ENCODE data around the gene ERG28.

ERG28 gene

DNA sequence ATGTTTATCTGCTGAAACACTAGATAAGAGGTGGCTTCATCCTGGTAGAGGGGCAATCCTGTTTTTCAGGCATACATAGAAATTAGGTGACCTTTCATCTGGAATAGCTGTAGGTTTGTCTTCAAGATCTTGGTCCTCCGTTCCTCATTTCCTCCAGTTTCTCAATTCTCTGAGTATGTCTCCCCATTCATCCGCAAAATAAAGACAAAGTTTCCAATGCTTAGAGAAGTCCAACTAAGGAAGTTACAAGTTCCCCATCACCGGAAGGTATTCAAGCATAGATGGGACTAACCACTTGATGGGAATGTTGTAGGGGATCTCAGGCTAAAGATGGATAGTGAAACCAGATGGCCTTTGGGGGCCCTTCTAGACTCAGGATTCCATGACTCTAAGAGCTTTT lies 34.3 kb downstream of the ERG28 start:
- TF ChIP-seq YY1 (IDR thresholded peaks at IDR 0.05; ENCODE audit: insufficient read depth, insufficient read length), result no peak
- TF ChIP-seq ZNF274 (IDR thresholded peaks at IDR 0.05; ENCODE audit: low read depth, low read length), result no peak
- no peak for TF ChIP-seq SUZ12 (IDR thresholded peaks at IDR 0.05; ENCODE audit: extremely low read depth, insufficient read depth, insufficient read length)
- peaks cover 4% of the 10 kb centered on the region for H3K4me1 ChIP-seq (ENCODE audit: insufficient read depth, insufficient read length)

DNA sequence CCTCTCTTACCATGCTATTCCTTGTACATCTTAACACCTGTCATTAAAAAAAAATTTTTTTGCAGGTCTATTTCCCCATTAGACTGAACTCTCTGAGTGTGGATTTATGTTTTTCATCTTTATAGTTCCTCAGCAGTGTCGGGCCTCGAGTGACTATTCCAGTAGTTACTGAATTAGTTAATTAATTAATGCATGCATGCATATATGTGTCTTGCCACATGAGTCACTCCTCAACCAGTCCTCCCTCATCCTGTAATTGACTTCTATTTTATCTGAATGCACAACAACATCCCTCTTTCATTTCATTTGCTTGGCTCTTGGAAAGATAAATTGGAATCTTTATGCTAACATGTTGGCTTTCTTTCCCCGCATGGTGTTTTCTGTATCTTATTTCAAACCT lies 35.6 kb downstream of the ERG28 start:
- TF ChIP-seq ZNF274 (IDR thresholded peaks at IDR 0.05; ENCODE audit: low read depth, low read length), result no peak
- TF ChIP-seq YY1 (IDR thresholded peaks at IDR 0.05; ENCODE audit: insufficient read depth, insufficient read length), result no peak
- no peak for TF ChIP-seq SUZ12 (IDR thresholded peaks at IDR 0.05; ENCODE audit: extremely low read depth, insufficient read depth, insufficient read length)
- no peak for DNase-seq (ENCODE audit: low read depth, low spot score)
- Histone ChIP-seq H3K4me3 (ENCODE audit: insufficient read length, low read depth) (no peak overlapping the region), H3K27me3 (ENCODE audit: insufficient read depth, insufficient read length) (no peaks in the 10 kb centered on the region), H3K9me3 (ENCODE audit: insufficient read depth, low read length) (no peaks in the 10 kb centered on the region), H3K9ac (ENCODE audit: insufficient read length, low read depth) (no peak overlapping the region), H3K4me1 (ENCODE audit: insufficient read depth, insufficient read length) (peaks cover 2% of the 10 kb centered on the region), H3K36me3 (ENCODE audit: insufficient read depth, insufficient read length, low read length) (no peaks in the 10 kb centered on the region)

More for the DNA sequence above, 34.3 kb downstream of the ERG28 start:
- no peak overlapping the region for H3K4me3 ChIP-seq (ENCODE audit: insufficient read length, low read depth)
- no peaks in the 10 kb centered on the region for H3K27me3 ChIP-seq (ENCODE audit: insufficient read depth, insufficient read length)
- H3K9ac ChIP-seq (ENCODE audit: insufficient read length, low read depth), result no peak overlapping the region
- H3K36me3 ChIP-seq (ENCODE audit: insufficient read depth, insufficient read length, low read length), result no peaks in the 10 kb centered on the region
- no peak for DNase-seq (ENCODE audit: low read depth, low spot score)
- no peaks in the 10 kb centered on the region for H3K9me3 ChIP-seq (ENCODE audit: insufficient read depth, low read length)

DNA sequence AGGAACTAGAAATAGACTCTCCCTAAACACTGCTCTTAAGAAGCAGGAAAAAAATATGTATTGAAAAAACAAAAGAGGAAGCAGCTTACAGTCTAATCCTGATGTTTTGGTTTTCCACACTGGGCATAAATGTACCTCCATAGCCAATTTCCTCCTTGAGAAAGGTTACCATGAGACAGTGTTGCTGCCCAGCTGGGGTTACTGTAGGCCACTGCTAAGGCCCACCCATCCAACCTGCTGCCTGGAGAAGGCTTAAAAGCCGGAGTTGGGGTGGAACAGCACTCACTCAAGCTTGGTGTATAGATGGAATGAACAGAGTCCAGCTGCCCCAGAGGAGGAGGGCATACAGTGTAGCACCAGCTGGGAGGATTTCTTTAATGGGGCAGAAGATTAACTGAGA lies 41.1 kb downstream of the ERG28 start:
- no peak overlapping the region for H3K4me3 ChIP-seq (ENCODE audit: insufficient read length, low read depth)
- H3K36me3 ChIP-seq (ENCODE audit: insufficient read depth, insufficient read length, low read length), result no peaks in the 10 kb centered on the region
- DNase-seq (ENCODE audit: low read depth, low spot score), result no peak
- H3K9ac ChIP-seq (ENCODE audit: insufficient read length, low read depth), result no peak overlapping the region
- no peaks in the 10 kb centered on the region for H3K9me3 ChIP-seq (ENCODE audit: insufficient read depth, low read length)
- TF ChIP-seq ZNF274 (IDR thresholded peaks at IDR 0.05; ENCODE audit: low read depth, low read length) (no peak), SUZ12 (IDR thresholded peaks at IDR 0.05; ENCODE audit: extremely low read depth, insufficient read depth, insufficient read length) (no peak), YY1 (IDR thresholded peaks at IDR 0.05; ENCODE audit: insufficient read depth, insufficient read length) (no peak)
- no peaks in the 10 kb centered on the region for H3K27me3 ChIP-seq (ENCODE audit: insufficient read depth, insufficient read length)
- H3K4me1 ChIP-seq (ENCODE audit: insufficient read depth, insufficient read length), result no peaks in the 10 kb centered on the region

DNA sequence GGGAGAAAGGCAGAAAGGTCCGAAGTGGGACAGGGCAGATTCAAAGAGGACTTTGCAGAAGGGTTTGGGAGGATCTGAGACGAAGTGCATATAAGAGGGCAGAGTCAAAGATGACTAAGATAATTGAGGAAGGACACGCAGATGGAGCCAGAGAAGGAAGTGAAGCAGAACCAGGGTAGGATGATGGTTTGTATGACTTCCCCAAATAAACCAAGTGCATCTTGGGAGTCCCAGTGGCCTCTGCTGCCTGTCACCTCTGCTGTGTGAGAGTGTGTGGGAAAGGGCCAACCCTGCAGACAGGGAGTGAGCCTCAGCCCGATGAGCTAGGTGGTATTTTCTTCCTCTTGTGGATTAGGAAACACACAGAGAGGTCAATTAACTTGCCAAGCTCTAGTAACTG lies 45.5 kb downstream of the ERG28 start:
- no peaks in the 10 kb centered on the region for H3K27me3 ChIP-seq (ENCODE audit: insufficient read depth, insufficient read length)
- H3K36me3 ChIP-seq (ENCODE audit: insufficient read depth, insufficient read length, low read length), result no peaks in the 10 kb centered on the region
- H3K4me3 ChIP-seq (ENCODE audit: insufficient read length, low read depth), result no peak overlapping the region
- no peak overlapping the region for H3K9ac ChIP-seq (ENCODE audit: insufficient read length, low read depth)
- no peaks in the 10 kb centered on the region for H3K4me1 ChIP-seq (ENCODE audit: insufficient read depth, insufficient read length)
- H3K9me3 ChIP-seq (ENCODE audit: insufficient read depth, low read length), result no peaks in the 10 kb centered on the region
- TF ChIP-seq ZNF274 (IDR thresholded peaks at IDR 0.05; ENCODE audit: low read depth, low read length), result no peak
- no peak for TF ChIP-seq SUZ12 (IDR thresholded peaks at IDR 0.05; ENCODE audit: extremely low read depth, insufficient read depth, insufficient read length)
- TF ChIP-seq YY1 (IDR thresholded peaks at IDR 0.05; ENCODE audit: insufficient read depth, insufficient read length), result no peak
- DNase-seq (ENCODE audit: low read depth, low spot score), result no peak

DNA sequence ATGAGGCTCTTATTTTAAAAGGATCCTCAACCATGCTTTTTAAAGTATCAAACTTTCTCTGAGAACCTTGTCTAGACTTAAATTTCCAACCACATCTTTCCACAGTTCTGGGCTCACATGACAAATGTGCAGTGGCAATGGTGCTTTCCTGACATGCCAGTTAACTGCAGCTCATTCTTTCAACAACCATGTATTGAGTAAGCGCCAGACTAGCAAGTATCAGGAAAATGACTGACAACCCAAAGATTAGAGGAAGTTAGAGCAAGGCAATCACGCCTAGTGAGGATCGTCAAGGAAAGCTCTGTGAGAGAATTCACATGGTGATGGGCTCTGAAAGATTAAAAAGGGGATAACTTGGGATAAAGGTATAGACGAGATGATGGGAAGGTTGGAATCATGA lies 46.5 kb downstream of the ERG28 start:
- no peak overlapping the region for H3K9ac ChIP-seq (ENCODE audit: insufficient read length, low read depth)
- no peaks in the 10 kb centered on the region for H3K27me3 ChIP-seq (ENCODE audit: insufficient read depth, insufficient read length)
- no peak for DNase-seq (ENCODE audit: low read depth, low spot score)
- H3K4me3 ChIP-seq (ENCODE audit: insufficient read length, low read depth), result no peak overlapping the region
- H3K9me3 ChIP-seq (ENCODE audit: insufficient read depth, low read length), result no peaks in the 10 kb centered on the region
- H3K36me3 ChIP-seq (ENCODE audit: insufficient read depth, insufficient read length, low read length), result no peaks in the 10 kb centered on the region
- TF ChIP-seq ZNF274 (IDR thresholded peaks at IDR 0.05; ENCODE audit: low read depth, low read length) (no peak), SUZ12 (IDR thresholded peaks at IDR 0.05; ENCODE audit: extremely low read depth, insufficient read depth, insufficient read length) (no peak), YY1 (IDR thresholded peaks at IDR 0.05; ENCODE audit: insufficient read depth, insufficient read length) (no peak)
- H3K4me1 ChIP-seq (ENCODE audit: insufficient read depth, insufficient read length), result no peaks in the 10 kb centered on the region

DNA sequence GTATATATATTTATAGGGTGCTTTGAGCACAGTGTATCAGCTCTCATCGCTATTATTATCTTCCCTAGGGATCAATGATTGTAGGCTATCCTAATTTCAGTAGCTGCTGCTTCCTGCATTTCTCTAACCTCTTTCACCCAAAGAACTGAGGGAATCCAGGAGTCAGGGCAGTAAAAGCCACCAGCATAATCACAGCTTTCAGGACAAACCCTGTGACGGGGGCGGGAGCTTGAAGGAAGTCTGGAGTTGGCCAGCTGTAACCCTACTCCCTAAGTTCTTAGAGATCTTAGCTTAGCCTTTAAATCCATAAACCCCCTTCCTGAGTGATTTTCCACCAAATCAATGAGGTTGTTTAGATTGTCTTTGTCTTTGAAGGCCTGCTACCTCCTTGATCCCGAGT lies 48.5 kb downstream of the ERG28 start:
- no peak for DNase-seq (ENCODE audit: low read depth, low spot score)
- Histone ChIP-seq H3K9ac (ENCODE audit: insufficient read length, low read depth) (no peak overlapping the region), H3K27me3 (ENCODE audit: insufficient read depth, insufficient read length) (no peaks in the 10 kb centered on the region), H3K36me3 (ENCODE audit: insufficient read depth, insufficient read length, low read length) (no peaks in the 10 kb centered on the region), H3K4me1 (ENCODE audit: insufficient read depth, insufficient read length) (no peaks in the 10 kb centered on the region), H3K4me3 (ENCODE audit: insufficient read length, low read depth) (no peak overlapping the region), H3K9me3 (ENCODE audit: insufficient read depth, low read length) (peaks cover 19% of the 10 kb centered on the region)
- no peak for TF ChIP-seq SUZ12 (IDR thresholded peaks at IDR 0.05; ENCODE audit: extremely low read depth, insufficient read depth, insufficient read length)
- TF ChIP-seq ZNF274 (IDR thresholded peaks at IDR 0.05; ENCODE audit: low read depth, low read length), result no peak
- TF ChIP-seq YY1 (IDR thresholded peaks at IDR 0.05; ENCODE audit: insufficient read depth, insufficient read length), result no peak

DNA sequence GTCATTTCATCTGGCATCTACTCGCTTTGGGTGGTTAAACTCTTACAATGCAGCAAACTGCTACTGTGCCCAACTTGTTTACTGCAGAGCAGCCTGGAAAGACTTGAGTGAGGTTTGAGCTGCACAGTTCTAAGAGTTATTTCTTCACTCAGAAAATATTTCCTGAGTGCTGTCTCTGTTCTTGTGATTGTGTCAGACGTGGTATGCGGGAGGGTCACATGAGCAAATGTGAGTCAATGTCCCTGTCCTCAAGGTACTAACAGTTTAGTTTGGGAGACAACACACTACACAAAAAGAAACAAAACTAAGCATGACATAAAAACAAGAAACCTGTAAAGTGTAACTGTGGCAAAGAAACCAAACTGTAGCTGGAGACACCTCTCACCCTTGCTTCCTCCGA lies 49.8 kb downstream of the ERG28 start:
- Histone ChIP-seq H3K36me3 (ENCODE audit: insufficient read depth, insufficient read length, low read length) (no peaks in the 10 kb centered on the region), H3K4me1 (ENCODE audit: insufficient read depth, insufficient read length) (no peaks in the 10 kb centered on the region), H3K4me3 (ENCODE audit: insufficient read length, low read depth) (no peak overlapping the region), H3K9ac (ENCODE audit: insufficient read length, low read depth) (no peak overlapping the region), H3K27me3 (ENCODE audit: insufficient read depth, insufficient read length) (no peaks in the 10 kb centered on the region), H3K9me3 (ENCODE audit: insufficient read depth, low read length) (peaks cover 26% of the 10 kb centered on the region)
- no peak for TF ChIP-seq SUZ12 (IDR thresholded peaks at IDR 0.05; ENCODE audit: extremely low read depth, insufficient read depth, insufficient read length)
- no peak for TF ChIP-seq YY1 (IDR thresholded peaks at IDR 0.05; ENCODE audit: insufficient read depth, insufficient read length)
- no peak for TF ChIP-seq ZNF274 (IDR thresholded peaks at IDR 0.05; ENCODE audit: low read depth, low read length)
- DNase-seq (ENCODE audit: low read depth, low spot score), result no peak
